Medulla oblongata (tissue), 1 donor: ENCODE results near the gene PCDHGA10.
"Not testable (repeated sequence)": the region's sequence is repeated elsewhere in the genome, so short reads cannot be mapped to it uniquely, and the experiment has no call there.

Experiments
- DNase-seq: peaks from one replicate; pipeline ENCODE4 v3.0.0-alpha.2; 2015; ENCODE audit errors: extremely low spot score

The PCDHGA10 gene

DNA sequence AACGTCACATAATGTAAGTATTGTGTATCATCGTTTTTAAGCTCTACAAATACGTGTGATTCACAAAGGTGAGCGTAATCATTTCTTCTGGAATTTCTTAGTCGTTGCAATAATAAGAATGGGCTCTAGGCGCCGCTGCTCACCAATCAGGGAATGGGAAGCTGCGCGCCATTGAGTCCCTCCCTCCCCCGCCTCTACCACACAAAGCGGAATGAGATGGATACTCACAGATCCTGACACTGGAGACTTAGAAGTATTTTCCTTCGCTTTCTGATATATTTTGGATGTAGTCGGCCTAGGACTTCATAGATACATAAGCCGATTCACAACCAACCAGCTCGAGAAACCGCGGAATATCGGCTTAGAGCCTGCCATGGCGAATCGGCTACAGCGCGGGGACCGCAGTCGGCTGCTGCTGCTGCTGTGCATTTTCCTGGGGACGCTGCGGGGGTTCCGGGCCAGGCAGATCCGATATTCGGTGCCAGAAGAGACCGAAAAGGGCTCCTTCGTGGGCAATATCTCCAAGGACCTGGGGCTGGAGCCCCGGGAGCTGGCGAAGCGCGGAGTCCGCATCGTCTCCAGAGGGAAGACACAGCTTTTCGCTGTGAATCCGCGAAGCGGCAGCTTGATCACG, 8.2 kb downstream of the PCDHGA10 start, which contains the start of gene PCDHGA11:
Gene PCDHGA11, plus strand, starts transcription at position 197 of the 634 bp plus-strand sequence. Its CDS starts 177 bp downstream, at position 374.
- DNase-seq = peak; percentile 30

DNA sequence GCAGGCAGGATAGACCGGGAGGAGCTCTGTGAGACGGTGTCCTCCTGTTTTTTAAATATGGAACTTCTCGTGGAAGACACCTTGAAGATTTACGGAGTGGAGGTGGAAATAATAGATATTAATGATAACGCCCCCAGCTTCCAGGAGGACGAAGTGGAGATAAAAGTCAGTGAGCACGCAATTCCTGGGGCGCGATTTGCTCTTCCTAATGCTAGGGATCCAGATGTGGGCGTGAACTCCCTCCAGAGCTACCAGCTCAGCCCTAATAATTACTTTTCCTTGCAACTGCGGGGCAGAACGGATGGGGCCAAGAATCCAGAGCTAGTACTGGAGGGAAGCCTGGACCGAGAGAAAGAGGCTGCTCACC, 8.7 kb downstream of the PCDHGA10 start:
- no peak for DNase-seq

DNA sequence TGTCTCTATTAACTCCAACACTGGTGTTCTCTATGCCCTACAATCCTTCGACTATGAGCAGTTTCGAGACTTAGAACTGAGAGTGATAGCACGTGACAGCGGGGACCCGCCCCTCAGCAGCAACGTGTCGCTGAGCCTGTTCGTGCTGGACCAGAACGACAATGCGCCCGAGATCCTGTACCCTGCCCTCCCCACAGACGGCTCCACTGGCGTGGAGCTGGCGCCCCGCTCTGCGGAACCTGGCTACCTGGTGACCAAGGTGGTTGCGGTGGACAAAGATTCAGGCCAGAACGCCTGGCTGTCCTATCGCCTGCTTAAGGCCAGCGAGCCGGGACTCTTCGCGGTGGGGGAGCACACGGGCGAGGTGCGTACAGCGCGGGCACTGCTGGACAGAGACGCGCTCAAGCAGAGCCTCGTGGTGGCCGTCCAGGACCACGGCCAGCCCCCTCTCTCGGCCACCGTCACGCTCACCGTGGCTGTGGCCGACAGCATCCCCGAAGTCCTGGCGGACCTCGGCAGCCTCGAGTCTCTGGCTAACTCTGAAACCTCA, 10.0 kb downstream of the PCDHGA10 start:
- no peak for DNase-seq

DNA sequence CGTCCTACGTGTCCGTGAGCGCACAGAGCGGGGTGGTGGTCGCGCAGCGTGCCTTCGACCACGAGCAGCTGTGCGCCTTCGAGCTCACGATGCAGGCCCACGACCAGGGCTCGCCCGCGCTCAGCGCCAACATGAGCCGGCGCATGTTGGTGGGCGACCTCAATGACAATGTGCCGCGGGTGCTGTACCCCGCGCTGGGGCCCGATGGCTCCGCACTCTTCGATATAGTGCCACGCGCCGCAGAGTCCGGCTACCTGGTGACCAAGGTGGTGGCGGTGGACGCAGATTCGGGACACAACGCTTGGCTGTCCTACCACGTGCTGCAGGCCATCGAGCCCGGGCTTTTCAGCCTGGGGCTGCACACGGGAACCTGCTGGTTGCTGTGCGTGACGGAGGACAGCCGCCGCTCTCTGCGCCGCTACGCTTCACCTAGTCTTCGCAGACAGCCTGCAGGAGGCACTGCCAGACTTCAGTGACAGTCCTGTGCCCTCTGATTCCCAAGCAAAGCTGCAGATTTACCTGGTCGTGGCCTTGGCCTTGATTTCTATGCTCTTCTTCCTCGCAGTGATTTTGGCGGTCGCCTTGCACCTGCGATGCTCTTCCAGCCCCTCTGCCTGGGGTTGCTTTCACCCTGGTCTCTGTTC, 15.1 kb downstream of the PCDHGA10 start:
- DNase-seq = no peak

DNA sequence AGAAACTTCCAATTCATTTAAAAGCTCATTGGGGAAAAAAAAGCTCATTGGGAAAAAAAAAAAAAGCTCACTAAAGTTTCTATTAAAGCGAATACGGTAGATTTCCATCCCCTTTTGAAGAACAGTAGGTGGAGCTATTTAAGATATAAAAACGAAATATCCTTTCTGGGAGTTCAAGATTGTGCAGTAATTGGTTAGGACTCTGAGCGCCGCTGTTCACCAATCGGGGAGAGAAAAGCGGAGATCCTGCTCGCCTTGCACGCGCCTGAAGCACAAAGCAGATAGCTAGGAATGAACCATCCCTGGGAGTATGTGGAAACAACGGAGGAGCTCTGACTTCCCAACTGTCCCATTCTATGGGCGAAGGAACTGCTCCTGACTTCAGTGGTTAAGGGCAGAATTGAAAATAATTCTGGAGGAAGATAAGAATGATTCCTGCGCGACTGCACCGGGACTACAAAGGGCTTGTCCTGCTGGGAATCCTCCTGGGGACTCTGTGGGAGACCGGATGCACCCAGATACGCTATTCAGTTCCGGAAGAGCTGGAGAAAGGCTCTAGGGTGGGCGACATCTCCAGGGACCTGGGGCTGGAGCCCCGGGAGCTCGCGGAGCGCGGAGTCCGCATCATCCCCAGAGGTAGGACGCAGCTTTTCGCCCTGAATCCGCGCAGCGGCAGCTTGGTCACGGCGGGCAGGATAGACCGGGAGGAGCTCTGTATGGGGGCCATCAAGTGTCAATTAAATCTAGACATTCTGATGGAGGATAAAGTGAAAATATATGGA, 17.7 kb downstream of the PCDHGA10 start, which contains the start of gene PCDHGA12:
Gene PCDHGA12, plus strand, starts transcription at position 176 of the 782 bp plus-strand sequence. Its CDS starts 253 bp downstream, at position 429.
- peak; percentile 62 for DNase-seq

DNA sequence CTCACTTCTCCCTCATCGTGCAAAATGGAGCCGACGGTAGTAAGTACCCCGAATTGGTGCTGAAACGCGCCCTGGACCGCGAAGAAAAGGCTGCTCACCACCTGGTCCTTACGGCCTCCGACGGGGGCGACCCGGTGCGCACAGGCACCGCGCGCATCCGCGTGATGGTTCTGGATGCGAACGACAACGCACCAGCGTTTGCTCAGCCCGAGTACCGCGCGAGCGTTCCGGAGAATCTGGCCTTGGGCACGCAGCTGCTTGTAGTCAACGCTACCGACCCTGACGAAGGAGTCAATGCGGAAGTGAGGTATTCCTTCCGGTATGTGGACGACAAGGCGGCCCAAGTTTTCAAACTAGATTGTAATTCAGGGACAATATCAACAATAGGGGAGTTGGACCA, 18.5 kb downstream of the PCDHGA10 start:
- DNase-seq = no peak

DNA sequence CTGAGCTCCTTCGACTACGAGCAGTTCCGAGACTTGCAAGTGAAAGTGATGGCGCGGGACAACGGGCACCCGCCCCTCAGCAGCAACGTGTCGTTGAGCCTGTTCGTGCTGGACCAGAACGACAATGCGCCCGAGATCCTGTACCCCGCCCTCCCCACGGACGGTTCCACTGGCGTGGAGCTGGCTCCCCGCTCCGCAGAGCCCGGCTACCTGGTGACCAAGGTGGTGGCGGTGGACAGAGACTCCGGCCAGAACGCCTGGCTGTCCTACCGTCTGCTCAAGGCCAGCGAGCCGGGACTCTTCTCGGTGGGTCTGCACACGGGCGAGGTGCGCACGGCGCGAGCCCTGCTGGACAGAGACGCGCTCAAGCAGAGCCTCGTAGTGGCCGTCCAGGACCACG, 19.5 kb downstream of the PCDHGA10 start:
- DNase-seq = not testable (repeated sequence)

DNA sequence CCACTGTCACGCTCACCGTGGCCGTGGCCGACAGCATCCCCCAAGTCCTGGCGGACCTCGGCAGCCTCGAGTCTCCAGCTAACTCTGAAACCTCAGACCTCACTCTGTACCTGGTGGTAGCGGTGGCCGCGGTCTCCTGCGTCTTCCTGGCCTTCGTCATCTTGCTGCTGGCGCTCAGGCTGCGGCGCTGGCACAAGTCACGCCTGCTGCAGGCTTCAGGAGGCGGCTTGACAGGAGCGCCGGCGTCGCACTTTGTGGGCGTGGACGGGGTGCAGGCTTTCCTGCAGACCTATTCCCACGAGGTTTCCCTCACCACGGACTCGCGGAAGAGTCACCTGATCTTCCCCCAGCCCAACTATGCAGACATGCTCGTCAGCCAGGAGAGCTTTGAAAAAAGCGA, 19.9 kb downstream of the PCDHGA10 start:
- not testable (repeated sequence) for DNase-seq

DNA sequence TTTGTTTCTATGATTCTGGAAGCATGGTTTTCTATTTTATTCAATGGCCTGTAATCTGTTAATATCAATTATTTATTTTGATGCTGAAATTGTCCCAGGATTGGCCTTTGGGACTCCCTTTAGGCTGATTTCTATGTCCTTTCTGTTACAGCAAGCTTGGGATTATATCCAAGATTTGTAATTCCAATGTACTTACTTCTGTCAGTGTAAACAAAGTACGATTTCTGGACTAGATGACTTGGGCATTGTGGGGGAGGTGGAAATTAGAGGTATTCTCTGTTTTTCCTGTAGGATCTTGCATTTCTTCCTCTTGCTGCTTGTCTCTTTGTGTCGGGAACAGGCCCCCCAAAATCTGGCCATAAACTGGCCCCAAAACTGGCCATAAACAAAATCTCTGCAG, 21.2 kb downstream of the PCDHGA10 start:
- DNase-seq = no peak

DNA sequence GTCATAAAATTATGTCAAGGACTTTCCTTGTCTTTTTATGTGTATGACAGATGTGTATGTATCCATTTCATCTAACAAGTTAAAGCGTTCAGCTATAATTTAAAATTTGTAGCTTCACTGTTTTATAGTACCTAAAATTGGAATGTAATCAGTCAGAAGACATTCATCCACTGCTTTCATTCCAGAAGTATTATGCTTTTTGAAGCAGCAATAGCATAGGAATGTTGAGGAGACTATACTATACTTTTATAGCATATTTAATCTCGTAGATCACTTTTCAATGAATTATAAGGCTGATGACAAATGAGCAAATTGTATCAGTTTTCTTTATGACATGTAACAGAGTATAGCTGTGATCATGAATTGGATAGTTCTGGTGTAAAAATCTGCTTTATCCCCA, 24.4 kb downstream of the PCDHGA10 start:
- DNase-seq = no peak

DNA sequence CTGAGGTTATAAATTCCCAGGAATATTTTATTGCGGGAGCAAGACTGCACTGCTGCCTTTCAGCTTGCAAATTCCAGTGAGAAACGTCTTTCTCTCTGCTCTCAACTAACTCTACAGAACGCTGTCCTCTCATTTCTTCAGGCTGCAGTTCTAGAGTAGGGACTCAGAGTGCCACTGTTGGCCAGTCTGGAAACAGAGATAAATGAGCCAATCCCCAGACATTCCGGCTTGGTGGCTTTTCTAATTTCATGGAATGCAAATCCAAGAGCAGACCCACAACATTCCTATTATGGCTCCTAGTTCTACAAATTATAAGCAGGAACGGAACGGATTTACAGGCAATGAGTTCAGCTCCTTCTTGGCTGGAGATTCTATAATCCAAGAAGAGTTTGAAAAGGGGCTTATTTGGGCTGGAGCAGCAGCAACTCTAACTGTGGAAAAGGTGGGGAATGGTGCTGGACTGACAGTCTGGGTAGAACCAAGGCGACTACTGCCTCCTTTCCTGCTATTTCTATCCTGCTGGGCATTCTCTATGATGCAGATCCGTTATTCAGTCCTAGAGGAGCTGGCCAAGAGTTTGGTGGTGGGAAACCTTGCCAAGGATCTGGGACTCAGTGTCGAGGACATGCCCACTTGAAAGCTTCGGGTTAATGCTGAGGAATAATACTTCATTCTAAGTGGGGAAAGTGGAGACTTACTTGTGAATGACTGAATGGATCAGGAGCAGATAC, 26.8 kb downstream of the PCDHGA10 start:
- no peak for DNase-seq

DNA sequence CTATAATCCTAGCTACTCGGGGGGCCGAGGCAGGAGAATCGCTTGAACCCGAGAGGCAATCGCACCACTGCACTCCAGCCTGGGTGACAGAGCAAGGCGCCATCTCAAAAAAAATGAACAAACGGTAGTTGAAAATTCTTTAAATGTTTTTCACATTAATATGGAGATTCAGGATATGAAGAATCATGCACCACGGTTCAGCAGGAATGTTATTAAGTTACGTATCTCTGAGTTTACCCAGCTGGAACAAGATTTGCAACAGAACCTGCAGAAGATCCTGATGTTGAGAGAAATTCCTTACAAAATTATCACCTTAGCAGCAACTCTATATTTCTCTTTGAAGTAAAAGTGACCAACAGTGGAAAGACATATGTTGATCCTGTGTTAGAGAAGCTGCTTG, 27.6 kb downstream of the PCDHGA10 start:
- DNase-seq = no peak

DNA sequence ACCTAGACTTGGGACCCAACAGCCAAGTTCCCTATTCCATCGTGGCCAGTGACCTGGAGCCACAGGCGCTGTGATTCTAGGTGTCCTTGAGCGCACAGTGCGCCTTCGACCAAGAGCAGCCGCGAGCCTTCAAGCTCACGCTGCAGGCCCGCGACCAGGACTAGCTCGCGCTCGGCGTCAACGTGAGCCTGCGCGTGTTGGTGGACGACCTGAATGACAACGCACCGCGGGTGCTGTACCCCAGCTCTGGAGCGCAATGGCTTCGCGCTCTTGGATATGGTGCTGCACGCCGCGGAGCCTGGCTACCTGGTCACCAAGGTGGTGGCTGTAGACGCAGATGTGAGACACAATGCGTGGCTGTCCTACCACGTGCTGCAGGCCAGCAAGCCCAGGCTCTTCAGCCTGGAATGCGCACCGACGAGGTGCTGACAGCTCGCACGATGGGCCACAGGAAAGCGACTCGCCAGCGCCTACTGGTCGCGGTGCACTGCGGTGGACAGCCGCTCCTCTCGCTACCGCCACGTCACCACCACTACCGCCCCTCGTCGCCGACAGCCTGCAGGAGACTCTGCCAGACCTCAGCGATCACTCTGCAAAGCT, 28.9 kb downstream of the PCDHGA10 start:
- DNase-seq = no peak

DNA sequence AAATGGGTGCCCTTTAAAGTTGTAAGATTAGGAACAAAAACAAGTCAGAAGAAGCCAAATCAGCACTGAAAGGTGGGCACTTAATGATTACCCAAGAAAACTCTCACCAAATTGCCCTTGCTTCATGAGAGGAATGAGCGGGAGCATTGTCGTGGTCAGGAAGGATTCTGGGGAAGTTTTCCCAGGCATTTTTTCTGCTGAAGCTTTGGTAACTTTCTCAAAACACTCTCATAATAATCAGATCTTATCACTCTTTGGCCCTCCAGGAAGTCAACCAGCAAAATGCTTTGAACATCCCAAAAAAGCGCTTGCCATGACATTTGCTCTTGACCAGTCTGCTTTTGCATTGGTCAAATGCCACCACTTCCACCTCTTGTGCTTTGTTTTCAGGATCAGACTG, 52.6 kb downstream of the PCDHGA10 start:
- DNase-seq = no peak
